ENCODE data around the gene BCAS3.
"Not testable (repeated sequence)": the region's sequence is repeated elsewhere in the genome, so short reads cannot be mapped to it uniquely, and the experiment has no call there.

Gene BCAS3

GRCh38 chr17:61420745-61421398 lies 743.2 kb downstream of the BCAS3 start:
- no peak for DNase-seq

GRCh38 chr17:61421460-61421859 lies 743.8 kb downstream of the BCAS3 start:
- DNase-seq: no peak

- DNase-seq: no peak
These were observed 744.6 kb downstream of the BCAS3 start for GRCh38 chr17:61422116-61422799.

- DNase-seq: no peak
These were observed 745.2 kb downstream of the BCAS3 start for GRCh38 chr17:61422869-61423268.

GRCh38 chr17:61423967-61424649 lies 746.5 kb downstream of the BCAS3 start:
- DNase-seq: no peak

DNA sequence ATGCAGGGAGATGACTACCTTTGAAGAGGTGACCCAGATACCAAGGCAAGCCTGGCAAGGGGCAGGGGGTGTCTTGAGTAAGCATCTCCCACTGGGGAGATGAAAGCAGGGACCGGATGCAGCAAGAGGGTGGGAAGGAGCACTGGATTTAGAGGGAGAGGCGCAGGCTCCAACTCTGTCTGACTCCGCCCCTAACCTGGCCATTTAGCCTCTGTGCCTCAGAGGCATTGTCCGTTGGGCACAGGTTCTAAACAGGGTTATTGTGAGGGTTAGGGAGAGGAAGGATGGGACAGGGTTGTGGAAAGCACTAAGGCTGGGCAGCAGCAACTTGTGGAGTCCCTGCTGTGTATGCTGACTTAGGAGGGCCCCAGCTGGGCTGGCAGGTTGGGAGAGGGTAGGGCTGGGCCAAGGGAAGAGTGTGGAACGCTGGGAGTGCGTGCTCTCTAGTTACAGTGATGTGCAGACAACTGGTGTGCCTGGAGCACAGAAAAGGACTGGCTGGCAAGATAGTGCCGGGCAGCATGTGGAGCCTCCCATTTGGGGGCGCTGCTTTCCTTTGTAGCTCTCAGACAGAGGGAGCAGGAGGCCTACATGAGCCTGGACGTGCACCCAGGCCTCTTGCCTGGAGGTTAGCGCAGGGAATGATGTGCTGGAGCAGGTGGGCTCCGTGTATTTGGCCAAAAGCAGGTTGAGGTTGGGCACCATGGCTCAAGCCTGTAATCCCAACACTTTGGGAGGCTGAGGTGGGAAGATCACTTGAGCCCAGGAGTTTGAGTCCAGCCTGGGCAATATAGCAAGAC lies 748.2 kb downstream of the BCAS3 start:
- DNase-seq: no peak

DNA sequence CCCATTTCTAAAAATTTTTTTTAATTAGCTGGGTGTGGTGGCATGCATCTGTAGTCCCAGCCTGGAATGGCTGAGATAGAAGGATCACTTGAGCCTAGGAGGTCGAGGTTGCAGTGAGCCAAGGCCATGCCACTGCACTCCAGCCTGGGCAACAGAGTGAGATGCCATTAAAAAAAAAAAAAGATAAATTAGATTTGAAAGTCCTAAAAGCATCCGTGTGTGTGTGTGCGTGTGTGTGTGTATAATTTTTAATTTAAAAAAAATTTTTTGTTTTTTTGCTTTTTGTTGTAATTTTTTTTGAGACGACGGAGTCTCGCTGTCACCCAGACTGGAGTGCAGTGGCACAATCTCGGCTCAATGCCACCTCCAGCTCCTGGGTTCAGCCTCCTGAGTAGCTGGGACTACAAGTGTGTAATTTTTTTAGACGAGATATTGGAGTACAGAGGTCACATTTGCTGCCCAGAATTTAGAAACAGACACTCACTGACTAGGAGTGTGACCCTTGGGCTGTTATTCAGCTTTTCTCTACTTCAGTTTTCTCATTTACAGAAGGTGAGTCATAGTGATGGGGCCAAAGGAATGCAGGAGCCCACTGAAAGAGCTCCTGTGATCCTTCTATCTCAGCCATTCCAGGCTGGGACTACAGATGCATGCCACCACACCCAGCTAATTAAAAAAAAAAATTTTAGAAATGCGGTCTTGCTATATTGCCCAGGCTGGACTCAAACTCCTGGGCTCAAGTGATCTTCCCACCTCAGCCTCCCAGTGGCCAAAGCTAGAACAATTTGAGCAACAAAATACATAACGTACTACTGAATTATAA lies 749.0 kb downstream of the BCAS3 start:
- DNase-seq: no peak

DNA sequence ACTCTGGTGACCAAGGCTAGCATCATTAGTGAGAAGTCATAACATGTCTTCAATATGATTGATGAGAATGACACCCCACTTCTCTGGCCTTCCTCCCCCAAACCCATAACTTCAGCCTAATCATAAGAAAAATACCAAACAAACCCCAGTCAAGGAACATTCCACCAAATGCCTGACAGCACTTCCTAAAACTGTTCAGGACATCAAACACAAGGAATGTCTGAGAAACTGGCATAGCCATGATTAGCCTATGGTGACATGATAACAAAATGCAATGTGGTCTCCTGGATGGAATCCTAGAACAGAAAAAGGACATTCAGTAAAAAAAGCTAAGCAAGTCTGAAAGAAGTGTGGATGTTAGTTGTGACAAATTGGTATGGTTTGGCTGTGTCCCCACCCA lies 749.9 kb downstream of the BCAS3 start:
- no peak for DNase-seq

GRCh38 chr17:61429274-61429673 lies 751.6 kb downstream of the BCAS3 start:
- DNase-seq: no peak

GRCh38 chr17:61429831-61430230 lies 752.2 kb downstream of the BCAS3 start:
- DNase-seq: not testable (repeated sequence)

- no peak for DNase-seq
These were observed 754.1 kb downstream of the BCAS3 start for GRCh38 chr17:61431594-61432311.

DNA sequence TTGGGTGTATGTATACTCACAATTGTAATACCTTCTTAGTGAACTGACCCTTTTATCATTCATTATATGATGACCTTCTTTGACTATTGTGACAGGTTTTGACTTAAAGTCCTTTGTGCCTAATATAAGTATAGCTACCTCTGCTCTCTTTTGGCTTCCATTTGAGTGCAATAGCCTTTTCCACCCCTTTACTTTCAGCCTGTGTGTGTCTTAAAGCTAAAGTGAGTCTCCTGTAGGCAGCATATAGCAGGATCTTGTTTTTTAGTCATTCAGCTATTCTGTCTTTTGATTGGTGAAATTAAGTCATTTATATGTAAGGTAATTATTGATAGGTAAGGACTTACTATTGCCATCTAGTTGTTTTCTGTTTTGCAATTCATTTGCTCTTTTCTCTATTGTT lies 758.6 kb downstream of the BCAS3 start:
- DNase-seq: no peak

DNA sequence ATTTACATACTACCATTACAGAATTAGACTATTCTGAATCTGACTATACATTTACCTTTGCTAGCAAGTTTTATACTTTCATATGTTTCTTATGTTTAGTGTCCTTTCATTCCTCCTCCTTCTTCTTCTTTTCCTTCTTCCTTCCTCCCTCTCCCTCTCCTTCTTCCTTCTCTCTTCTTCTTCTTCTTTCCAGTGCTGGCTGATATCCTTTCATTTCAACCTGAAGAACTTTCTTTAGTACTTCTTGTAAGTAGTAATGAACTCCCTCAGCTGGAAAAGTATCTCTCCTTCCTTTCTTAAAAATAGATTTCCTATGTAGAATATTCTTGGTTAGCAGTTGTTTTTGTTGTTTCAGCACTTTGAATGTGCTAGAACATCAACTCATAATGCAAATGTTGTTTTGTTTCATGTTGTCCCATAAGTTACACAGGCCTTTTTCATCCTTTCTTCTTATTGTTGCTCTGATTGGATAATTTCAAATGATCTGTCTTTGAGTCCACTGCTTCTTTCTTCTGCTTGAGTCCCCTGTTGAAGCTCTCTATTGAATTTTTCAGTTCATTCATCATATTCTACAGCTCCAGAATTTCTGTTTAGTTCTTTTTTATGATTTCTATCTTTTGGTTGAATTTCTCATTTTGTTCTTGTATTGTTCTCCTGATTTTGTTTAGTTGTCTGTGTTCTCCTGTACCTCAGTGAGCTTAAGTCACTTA lies 759.5 kb downstream of the BCAS3 start:
- DNase-seq: no peak

GRCh38 chr17:61440697-61441096 lies 763.0 kb downstream of the BCAS3 start:
- DNase-seq: no peak

DNA sequence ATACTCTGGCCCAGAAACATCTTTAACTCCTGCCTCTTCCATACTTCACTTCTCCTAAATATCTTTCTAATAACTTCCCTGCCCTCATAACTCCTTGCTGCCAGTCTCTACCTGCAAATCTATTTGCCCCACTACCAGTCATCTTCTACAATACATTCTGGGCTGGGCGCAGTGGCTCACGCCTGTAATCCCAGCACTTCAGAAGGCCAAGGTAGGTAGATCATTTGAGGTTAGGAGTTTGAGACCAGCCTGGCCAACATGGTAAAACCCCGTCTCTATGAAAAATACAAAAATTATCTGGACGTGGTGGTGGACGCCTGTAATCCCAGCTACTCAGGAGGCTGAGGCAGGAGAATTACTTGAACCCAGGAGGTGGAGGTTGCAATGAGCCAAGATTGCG lies 763.9 kb downstream of the BCAS3 start:
- not testable (repeated sequence) for DNase-seq

DNA sequence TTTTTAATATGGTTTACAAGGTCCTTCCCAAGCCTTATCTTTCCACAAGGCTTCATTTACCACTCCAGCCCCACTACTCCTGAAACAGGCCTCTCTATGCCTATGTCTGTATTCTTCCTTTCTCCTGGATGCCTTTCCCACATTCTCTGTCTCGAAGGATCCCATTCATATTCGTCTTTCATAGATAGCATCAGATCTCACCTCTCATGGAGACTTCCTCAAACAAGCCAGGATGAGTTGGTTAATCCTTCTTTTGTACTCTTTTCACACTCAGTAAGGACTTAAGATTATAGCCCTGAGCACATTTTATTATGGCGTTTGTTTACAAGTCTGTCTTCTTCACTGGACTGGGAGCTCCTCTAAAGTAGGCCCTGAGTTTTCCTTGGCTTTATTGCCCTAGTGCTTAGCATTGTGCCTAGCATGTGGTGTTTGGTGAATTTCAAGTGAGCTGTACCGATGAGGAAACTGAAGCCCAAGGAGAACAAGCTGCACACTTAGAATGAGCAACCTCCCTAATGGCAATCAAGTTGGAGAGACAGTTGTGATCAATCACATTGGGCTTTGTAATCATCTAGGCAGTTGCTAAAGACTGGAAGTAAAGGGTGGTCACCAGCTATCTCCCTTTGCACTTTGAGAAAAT lies 764.6 kb downstream of the BCAS3 start:
- no peak for DNase-seq
